ENCODE data around the gene GDNF. TPM values are rescaled to one million over a fixed set of nuclear protein-coding genes. Genes with fewer than 3 reads are reported as not detected.

The GDNF gene
- total RNA-seq: not detected

GRCh38 chr5:37839407-37840052 is at the start of gene GDNF:
GDNF (minus strand) TSS chr5:37840041; CDS start chr5:37834796, 5,245 bp downstream.

